H4 (cell line): ENCODE measurements around the gene MCM5. TPM values are rescaled to one million over a fixed set of nuclear protein-coding genes. Genes with fewer than 3 reads are reported as not detected.

ENCODE experiments used
- total RNA-seq: library from RNA; depleted of rRNA; stranded (reverse); fragments of >200 nt; shearing (Covaris generic); gene quantifications from 2 replicates; pipeline ENCODE4 v1.2.3, GENCODE V29; 2014; rRNA removed

The MCM5 gene
- total RNA-seq, 1 experiment from 2014 or later = 51.4 TPM

Other genes with a start within 250 kb of the MCM5 start
- 3.3 and 10.2 TPM in 2 replicates for gene HMGXB4, start 142.6 kb upstream of the MCM5 start, total RNA-seq
- 29.8 and 49.1 TPM in 2 replicates for gene TOM1, start 100.2 kb upstream of the MCM5 start, total RNA-seq
- 49.2 and 59.1 TPM in 2 replicates for gene HMOX1, start 19.0 kb upstream of the MCM5 start, total RNA-seq
- 0.08 and 0.43 TPM in 2 replicates for gene RASD2, start 140.7 kb downstream of the MCM5 start, total RNA-seq
- gene MB, start 217.2 kb downstream of the MCM5 start, total RNA-seq = not detected in 2 replicates
- gene APOL6, start 248.3 kb downstream of the MCM5 start, total RNA-seq = 13.6 and 14.9 TPM in 2 replicates